Right lobe of liver (tissue), 6 donors: ENCODE measurements around the gene MED14. TPM values are rescaled to one million over a fixed set of nuclear protein-coding genes. Genes with fewer than 3 reads are reported as not detected.

Experiments
- ATAC-seq, 4 donors: fragments of 200-7000 bp; cut with Tn5 transposase; one replicate each; pipeline ENCODE4 v1.9.1; 2020; ENCODE audit warnings: mild to moderate bottlenecking in 4 of 4, moderate library complexity in 4 of 4
- DNase-seq, 3 donors: peaks; one replicate each; pipeline ENCODE4 v3.0.0-alpha.2; 2020
- H3K27ac ChIP-seq, 3 donors: fragments of 200-600 bp; one replicate each; pipeline ENCODE4 v1.8.0; 2022
- H3K27me3 ChIP-seq, 2 donors: fragments of 200-600 bp; one replicate each; pipeline ENCODE4 v1.8.0; 2022
- H3K36me3 ChIP-seq, 4 donors: fragments of 200-600 bp; sonication (generic) in 1 of 4; one replicate each; pipeline versions ENCODE4 v1.5.1 to v1.8.0; 2017 to 2022; ENCODE audit warnings: control low read depth in 1 of 4
- H3K4me1 ChIP-seq, 4 donors: fragments of 200-600 bp; sonication (generic) in 1 of 4; one replicate each; pipeline versions ENCODE4 v1.5.1 to v1.8.0; 2017 to 2022; ENCODE audit warnings: control low read depth in 1 of 4
- H3K4me3 ChIP-seq, 3 donors: fragments of 200-600 bp; one replicate each; pipeline ENCODE4 v1.8.0; 2022
- H3K9me3 ChIP-seq, 4 donors: fragments of 200-600 bp; sonication (generic) in 1 of 4; one replicate each; pipeline versions ENCODE4 v1.5.1 to v1.8.0; 2017 to 2022; ENCODE audit warnings: control low read depth in 1 of 4
- POLR2A ChIP-seq: fragments of 450-650 bp; IDR thresholded peaks from one replicate; pipeline ENCODE4 v1.6.1; 2017; ENCODE audit warnings: antibody characterized with exemption, mild to moderate bottlenecking
- WGBS: methylation state at CpG from one replicate; pipeline ENCODE4 v1.1.6; 2018; ENCODE audit warnings: low coverage, low lambda C conversion rate; ENCODE audit not compliant: insufficient coverage; ENCODE audit errors: missing lambda C conversion rate; 5-methylcytosine and 5-hydroxymethylcytosine counted together
- intact Hi-C, 2 donors: fragments of 100-400 bp; cut with DNase I; formaldehyde crosslinking; loops; one replicate each; pipeline versions ENCODE4 v1.11.2 to v1.14.1; 2022
- total RNA-seq, 6 experiments: library from RNA; depleted of rRNA in 2 of 6; stranded (reverse); fragments of >200 nt in 2 of 6; fragmentation: NEBNext Ultra II Directional in 3 of 6; extraction: Animal tissue kit (Norgen Biotek cat#: 25700) in 3 of 6; gene quantifications; one replicate each; pipeline versions ENCODE4 v1.1.0 to v1.2.4, GENCODE V29; 2016 to 2023
- TF ChIP-seq, protein P1 (sequence below), 4 donors: fragments of 200-600 bp in 3 of 4; fragments of 450-650 bp in 1 of 4; IDR thresholded peaks; one replicate each; pipeline versions ENCODE4 v1.5.1 to v1.8.0; 2016 to 2022; ENCODE audit warnings: antibody characterized with exemption in 4 of 4, mild to moderate bottlenecking in 2 of 4
- donor health status: DM: no; HTN: yes; CAD: no.
- donor health status: DM: no; HTN: no; CAD: no.
- donor health status: DM: no; HTN: no; CAD: no.
- donor health status: DM: no; HTN: yes; CAD: no.
- donor health status: DM: no; HTN: yes; CAD: no.

Gene MED14
- total RNA-seq, 6 experiments from 2014 or later = 13.6 to 28.4 (median 24.2) TPM

DNA sequence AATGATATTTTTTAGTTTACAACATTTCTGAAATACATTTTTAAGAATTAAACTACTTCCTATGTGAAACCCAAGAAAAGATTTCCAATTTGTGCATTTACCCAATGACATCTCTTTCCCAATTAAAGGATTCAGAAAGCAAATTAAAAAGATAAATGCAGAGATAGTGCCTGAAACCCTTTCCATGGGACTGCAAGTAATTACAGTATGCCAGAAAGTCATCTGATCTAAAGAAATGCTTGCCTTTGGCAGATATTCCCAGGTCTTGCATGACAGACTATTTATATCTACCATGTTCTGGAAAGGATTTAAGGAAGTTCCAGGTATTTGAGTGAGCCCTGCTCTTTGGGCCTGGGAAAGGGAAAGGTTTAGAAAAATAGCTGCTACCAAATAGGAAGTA lies 46.4 kb downstream of the MED14 start:
- H3K27me3 ChIP-seq = no peaks in the 10 kb centered on the region
- peaks cover 0 to 15% (median 5%) of the 10 kb centered on the region in 4 donors for H3K36me3 ChIP-seq
- DNase-seq (no peak), ATAC-seq (no peak)
- H3K4me1 ChIP-seq = no peaks in the 10 kb centered on the region
- intact Hi-C loops = no loop called here
- TF ChIP-seq POLR2A = no peak
- TF ChIP-seq, protein P1, sequence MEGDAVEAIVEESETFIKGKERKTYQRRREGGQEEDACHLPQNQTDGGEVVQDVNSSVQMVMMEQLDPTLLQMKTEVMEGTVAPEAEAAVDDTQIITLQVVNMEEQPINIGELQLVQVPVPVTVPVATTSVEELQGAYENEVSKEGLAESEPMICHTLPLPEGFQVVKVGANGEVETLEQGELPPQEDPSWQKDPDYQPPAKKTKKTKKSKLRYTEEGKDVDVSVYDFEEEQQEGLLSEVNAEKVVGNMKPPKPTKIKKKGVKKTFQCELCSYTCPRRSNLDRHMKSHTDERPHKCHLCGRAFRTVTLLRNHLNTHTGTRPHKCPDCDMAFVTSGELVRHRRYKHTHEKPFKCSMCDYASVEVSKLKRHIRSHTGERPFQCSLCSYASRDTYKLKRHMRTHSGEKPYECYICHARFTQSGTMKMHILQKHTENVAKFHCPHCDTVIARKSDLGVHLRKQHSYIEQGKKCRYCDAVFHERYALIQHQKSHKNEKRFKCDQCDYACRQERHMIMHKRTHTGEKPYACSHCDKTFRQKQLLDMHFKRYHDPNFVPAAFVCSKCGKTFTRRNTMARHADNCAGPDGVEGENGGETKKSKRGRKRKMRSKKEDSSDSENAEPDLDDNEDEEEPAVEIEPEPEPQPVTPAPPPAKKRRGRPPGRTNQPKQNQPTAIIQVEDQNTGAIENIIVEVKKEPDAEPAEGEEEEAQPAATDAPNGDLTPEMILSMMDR (IDR thresholded peaks at IDR 0.05) = no peak
- H3K4me3 ChIP-seq = no peak overlapping the region
- no peaks in the 10 kb centered on the region for H3K9me3 ChIP-seq
- H3K27ac ChIP-seq = no peak overlapping the region

DNA sequence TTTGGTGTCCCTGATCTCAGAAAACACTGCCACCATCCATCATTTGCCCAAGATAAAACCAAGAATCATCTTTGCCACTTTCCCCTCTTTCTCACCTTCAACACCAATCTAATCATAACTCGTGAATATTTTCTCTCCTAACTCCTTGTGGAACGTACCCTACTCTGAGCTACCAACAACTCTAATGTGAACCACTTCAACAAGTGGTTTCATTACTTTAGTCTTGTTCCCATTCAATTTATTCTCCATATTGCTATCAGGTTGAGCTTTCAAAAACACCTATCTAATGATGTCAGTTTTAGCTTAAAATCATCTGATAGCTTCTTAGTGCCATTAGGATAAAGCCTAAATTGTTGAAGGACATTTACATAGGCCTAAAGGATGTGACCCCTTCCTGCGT lies 48.2 kb downstream of the MED14 start:
- no peak for DNase-seq
- Histone ChIP-seq H3K9me3 (no peaks in the 10 kb centered on the region), H3K27me3 (no peaks in the 10 kb centered on the region), H3K4me1 (no peaks in the 10 kb centered on the region), H3K27ac (no peak overlapping the region), H3K36me3 (peaks cover 0 to 13% (median 5%) of the 10 kb centered on the region in 4 donors), H3K4me3 (no peak overlapping the region)
- WGBS = 75% methylated on average over 3 of the region's 3 CpGs
- ATAC-seq = no peak
- TF ChIP-seq POLR2A = no peak
- TF ChIP-seq, protein P1 (IDR thresholded peaks at IDR 0.05) = no peak
- intact Hi-C loops = no loop called here

- Histone ChIP-seq H3K27ac (no peak overlapping the region), H3K36me3 (peaks cover 0 to 13% (median 5%) of the 10 kb centered on the region in 4 donors), H3K9me3 (no peaks in the 10 kb centered on the region), H3K4me1 (no peaks in the 10 kb centered on the region), H3K27me3 (no peaks in the 10 kb centered on the region), H3K4me3 (no peak overlapping the region)
- 39% methylated on average over 4 of the region's 4 CpGs for WGBS
- TF ChIP-seq POLR2A = no peak
- TF ChIP-seq, protein P1 (IDR thresholded peaks at IDR 0.05) = no peak
- ATAC-seq (no peak), DNase-seq (no peak)
- intact Hi-C loops = no loop called here
These were observed 49.9 kb downstream of the MED14 start for GRCh38 chrX:40685362-40685918.

- Histone ChIP-seq H3K4me3 (no peak overlapping the region), H3K27ac (no peak overlapping the region), H3K9me3 (no peaks in the 10 kb centered on the region), H3K36me3 (peaks cover 0 to 19% (median 5%) of the 10 kb centered on the region in 4 donors), H3K27me3 (no peaks in the 10 kb centered on the region), H3K4me1 (no peaks in the 10 kb centered on the region)
- intact Hi-C loops = no loop called here
- TF ChIP-seq, protein P1 (IDR thresholded peaks at IDR 0.05) = no peak
- no peak for TF ChIP-seq POLR2A
- DNase-seq (no peak), ATAC-seq (no peak)
- WGBS = 90% methylated on average over 1 of the region's 1 CpG
These were observed 51.2 kb downstream of the MED14 start for GRCh38 chrX:40684092-40684491.

DNA sequence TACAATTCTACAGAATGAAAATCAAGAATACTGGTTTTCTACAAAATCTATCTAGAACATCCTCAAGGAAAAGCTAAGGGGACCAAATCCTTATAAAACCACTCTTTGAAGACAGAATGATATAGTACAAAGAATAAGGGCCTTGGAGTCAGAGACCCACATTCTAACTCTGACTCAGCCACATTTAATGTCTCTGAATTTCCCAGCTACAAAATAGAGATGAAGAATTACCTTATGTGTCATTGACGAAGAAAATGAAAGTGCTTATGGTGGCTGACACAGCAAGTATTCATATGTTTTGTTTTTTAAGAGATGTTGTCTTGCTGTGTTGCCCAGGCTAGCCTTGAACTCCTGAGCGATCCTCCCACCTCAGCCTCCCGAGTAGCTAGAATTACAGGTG lies 52.1 kb downstream of the MED14 start:
- no peak for DNase-seq
- TF ChIP-seq, protein P1 (IDR thresholded peaks at IDR 0.05) = no peak
- TF ChIP-seq POLR2A = no peak
- H3K27me3 ChIP-seq = no peaks in the 10 kb centered on the region
- 73% methylated on average over 3 of the region's 3 CpGs for WGBS
- peaks cover 0 to 2% (median 0%) of the 10 kb centered on the region in 4 donors for H3K4me1 ChIP-seq
- no peak overlapping the region for H3K4me3 ChIP-seq
- H3K36me3 ChIP-seq = peaks cover 0 to 15% (median 3%) of the 10 kb centered on the region in 4 donors
- intact Hi-C loops = no loop called here
- no peak for ATAC-seq
- no peak overlapping the region for H3K27ac ChIP-seq
- no peaks in the 10 kb centered on the region for H3K9me3 ChIP-seq
